ENCODE results near the gene BCL11B.

BCL11B gene

DNA sequence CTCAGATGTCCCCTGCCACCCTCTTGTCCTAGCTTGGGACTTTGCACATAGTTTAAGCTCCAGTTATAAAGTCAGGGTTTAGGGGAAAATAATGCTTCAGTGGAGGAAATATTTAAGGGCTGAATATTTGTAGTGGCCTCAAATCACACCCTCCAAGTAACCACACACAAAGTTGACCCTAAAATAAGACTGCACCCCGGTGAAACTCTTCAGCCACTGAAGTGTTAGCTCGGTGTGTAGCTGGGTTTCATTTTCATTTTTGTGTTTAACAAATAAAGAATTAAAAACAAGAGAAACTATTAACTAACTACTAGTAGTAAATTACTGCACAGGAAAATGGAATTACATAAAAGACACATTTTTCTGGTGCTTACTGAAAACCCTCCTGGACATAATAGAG lies 14.8 kb upstream of the BCL11B start:
- no peak for DNase-seq (ENCODE audit: low spot score)

DNA sequence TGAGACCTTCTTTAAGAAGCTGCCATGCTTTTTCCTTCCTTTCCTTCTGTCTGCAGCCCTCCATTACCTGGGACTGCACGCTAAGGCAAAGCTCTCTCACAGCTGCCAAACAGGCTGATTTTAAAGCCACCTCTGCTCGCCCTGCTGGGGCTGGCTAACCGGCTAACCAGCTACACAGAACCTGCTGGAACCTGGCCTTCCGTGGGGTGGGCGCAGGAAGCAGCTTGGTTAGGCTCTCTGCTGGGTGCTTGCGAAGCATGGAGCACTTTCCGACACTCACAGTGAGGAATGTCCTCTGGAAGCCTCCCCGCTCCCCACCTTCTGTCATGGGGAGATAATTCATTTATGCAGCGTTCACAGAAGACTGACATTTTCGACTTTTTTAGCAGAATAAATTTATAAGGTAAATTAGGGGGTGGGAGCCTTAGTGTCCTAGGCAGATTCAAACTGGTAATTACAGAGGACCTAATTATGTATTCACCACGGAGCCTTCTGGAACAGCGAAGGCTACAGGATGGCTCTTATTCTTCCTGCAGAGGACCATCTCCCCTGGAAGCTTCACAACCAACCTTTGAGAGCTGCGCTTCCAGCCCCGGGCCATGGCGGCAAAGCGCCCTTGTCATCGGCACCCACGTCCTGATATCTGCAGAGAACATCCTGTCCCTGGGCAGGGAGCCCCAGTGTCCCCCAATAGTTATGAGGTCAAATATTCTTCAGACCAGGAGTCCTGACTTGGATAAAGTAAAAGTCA lies 12.4 kb upstream of the BCL11B start:
- DNase-seq (ENCODE audit: low spot score) = no peak

DNA sequence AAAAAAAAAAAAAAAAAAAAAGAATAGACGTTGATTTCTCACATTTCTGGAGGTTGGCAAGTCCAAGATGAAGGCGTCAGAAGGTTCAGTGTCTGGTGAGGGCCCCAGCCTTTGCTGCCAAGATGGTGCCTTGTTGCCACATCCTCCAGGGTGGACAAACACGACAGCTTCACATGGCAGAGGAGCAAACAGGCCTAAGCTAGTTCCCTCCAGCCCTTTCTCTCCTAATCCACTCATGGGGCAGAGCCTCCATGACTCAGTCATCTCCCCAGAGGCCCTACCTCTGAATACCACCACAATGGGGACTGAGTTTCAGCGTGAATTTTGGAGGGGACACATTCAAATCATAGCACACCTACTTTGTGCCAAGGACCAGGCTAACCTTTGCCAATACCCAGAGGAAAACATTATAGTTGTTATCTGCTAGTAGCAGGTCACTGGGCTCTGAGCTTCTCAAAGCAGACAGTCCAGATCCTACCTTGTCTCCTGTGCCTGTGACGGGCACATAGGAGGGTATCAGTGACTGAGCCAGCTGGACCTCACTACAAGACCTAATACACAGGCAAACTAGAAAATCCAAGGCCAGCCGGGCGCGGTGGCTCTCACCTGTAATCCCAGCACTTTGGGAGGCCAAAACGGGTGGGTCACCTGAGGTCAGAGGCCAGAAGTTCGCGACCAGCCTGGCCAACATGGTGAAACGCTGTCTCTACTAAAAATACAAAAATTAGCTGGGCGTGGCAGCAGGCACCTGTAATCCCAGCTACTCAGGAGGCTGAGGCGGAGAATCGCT lies 10.5 kb upstream of the BCL11B start:
- DNase-seq (ENCODE audit: low spot score) = no peak

DNA sequence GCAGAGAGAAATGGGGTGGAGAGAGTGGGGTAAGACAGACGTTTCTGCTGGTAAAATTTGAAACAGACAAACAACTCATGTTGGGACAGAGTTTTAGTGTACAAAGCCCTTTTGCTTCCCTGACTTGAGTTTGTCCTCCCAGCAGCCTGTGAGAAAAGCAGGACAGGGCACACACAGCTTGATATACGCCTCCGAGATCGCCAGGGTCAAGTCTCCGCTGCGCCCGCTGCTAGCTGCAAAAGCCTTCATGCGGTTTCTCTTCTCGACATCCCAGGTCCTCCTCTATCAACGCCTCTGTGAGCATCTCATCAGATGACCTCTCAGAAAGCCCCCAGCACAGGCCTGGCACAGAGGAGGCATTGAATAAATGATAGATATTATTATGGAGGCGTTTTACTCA lies 9.4 kb upstream of the BCL11B start:
- DNase-seq (ENCODE audit: low spot score) = no peak

DNA sequence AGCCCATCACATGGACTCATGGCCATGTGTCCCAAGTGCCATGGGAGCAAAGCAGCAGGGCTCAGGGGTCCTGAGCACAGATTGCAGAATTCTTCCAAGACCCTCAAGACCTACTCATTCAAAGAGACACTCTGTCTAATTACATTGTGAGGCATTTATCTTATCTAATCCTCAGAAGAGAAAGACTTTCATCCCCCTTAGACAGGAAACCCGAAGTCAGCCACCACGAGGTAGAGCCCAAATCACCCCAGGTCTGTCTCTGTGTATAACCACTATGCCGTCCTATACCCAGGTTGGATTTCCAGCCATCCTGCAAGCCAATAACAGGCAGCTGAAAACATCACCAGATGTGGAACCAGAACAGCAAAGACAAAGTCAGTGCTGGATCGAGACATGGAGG lies 8.9 kb upstream of the BCL11B start:
- no peak for DNase-seq (ENCODE audit: low spot score)

DNA sequence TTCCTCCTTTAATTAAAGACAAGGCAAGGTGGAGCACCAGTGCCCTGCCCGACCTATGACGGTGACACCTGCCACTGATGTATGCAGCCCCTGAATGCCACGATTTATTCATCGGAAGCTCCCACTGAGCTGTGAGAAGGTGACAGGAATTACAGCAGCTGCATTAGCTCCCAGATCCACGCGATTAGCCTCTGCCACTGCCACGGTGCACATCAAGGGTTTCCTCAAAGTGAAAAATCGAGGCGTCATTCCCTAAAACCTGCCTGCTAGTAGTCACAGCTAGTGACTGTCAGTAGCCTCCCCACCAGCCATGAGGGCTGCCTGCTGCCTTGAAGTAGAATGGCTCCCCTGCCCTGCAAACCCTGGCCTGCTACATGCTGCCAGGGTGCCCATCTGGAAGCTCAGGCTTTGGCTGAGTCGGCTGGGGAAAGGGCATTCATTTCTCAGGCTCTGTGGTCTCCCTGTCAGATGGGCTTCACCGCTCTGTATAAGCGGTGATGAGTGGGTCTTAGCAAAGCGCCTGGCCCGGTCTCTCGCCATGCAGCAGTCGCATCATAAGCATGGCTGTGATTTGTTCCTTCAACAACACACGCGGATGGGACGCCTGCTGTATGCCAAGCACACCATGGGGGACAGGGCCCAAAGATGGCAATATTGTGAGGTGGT lies 8.2 kb upstream of the BCL11B start:
- no peak for DNase-seq (ENCODE audit: low spot score)

DNA sequence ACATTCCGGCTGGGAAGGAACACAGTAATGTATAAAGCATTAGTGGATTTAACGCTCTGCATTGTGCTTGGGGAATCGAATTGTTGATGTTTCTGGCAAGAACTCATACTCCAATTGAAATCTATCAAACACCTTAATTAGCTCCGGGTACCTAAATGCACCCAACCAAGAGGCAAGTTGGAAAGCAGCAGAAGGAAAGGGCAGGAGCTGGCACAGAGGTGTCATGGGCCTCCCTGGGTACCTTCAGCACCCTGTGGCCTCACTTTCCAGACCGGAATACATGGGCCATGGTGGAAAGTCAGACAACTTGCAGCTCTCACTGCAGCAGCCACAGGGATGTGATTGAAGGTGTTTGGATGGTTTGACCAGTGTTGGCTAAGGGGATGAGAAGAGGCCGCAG lies 6.8 kb upstream of the BCL11B start:
- no peak for DNase-seq (ENCODE audit: low spot score)

DNA sequence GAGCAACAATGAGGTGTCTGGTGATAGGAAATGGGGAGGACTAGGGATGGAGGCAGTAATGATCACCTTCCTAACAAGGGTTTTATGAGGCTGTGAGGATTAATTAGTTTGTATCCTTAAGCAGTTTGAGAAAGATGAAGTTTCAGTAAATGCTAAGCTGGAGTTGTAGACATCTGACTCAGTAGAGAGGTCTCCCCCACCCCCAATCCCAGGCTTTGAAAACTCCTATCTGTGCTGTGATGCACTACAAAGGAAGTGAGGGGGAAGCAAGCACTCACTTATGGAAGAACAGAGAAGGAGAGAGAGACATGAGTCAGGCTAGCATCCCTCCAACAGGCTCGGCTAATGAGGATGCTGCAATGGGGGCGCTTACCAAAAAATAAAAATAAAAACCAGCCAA lies 5.5 kb upstream of the BCL11B start:
- no peak for DNase-seq (ENCODE audit: low spot score)

DNA sequence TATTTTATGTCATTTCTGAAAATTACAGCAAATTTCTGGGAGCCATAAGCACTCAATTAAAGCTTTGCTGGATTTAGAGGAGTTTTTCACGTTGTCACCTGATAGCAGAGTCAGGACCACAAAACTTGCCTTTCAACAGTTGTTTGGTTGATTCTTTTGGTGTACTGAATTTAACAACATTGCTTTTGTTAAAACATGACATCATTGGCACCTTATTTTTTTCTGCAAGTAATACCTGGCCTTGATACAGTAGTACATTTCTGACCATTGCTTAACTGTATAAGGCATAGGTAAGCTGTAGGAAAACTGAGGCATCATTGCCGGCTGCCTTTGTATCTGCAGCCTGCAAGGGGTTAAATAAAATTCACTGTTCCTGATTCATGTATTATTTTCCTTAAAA lies 4.5 kb upstream of the BCL11B start:
- no peak for DNase-seq (ENCODE audit: low spot score)

DNA sequence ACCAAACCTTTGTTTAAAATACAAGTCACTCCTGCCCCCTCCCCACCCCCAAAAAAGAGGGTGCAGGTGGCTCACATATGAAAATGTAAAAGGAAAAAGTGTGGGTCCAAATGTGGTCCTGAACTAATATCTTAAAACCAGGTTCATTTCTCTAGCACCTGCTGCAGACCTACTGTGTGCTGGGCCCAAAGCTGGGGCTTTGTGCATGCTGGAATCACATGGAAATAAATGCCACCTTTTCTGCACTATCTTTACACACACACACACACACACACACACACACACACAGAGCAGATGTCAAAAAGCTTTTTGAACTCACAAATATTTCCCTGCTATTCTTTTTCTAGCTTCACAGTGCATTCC lies 3.2 kb upstream of the BCL11B start:
- DNase-seq (ENCODE audit: low spot score) = no peak

DNA sequence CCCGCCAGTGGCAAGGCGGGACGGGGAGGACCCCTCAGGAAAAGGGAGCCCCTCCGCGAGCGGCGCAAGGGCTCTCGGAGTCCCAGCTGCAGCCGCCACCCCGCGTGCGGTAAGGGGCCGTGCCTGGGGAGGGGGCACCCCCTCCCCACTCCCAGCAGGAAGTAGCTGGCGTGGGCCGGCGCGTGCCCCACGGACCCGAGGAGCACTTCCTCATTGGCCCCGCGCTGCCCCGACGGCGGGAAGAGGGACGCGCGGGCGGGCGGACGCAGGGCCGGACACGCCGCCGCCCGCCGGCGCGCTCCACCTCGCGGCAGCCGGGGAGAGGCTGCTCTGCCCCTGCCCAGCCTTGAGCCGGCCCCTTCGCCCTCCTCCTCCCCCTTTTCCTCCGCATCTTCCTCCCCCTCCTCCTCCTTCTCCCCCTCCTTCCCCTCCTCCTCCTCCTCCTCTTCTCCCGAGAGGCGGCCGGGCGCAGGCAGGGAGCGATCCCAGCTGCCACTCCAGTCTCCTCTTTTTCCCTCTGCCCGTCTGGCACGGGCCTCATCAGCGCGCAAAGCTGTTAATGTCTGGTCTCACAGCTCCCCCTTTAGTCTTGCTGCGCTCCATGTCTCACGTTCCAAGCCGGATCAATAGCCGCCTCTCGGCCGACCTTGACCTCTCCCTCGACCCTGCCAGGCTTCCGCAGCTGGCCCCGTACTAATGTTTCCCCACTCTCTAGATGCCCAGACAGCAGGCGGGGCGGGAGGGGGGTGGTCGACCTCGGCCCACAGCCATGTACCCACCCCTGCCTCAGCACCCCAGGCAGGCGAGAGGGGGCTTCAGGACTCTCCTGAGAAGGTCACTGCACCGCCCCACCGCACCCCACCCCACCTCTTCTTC lies 2.6 kb upstream of the BCL11B start:
- DNase-seq (ENCODE audit: low spot score) = peak; percentile 61

DNA sequence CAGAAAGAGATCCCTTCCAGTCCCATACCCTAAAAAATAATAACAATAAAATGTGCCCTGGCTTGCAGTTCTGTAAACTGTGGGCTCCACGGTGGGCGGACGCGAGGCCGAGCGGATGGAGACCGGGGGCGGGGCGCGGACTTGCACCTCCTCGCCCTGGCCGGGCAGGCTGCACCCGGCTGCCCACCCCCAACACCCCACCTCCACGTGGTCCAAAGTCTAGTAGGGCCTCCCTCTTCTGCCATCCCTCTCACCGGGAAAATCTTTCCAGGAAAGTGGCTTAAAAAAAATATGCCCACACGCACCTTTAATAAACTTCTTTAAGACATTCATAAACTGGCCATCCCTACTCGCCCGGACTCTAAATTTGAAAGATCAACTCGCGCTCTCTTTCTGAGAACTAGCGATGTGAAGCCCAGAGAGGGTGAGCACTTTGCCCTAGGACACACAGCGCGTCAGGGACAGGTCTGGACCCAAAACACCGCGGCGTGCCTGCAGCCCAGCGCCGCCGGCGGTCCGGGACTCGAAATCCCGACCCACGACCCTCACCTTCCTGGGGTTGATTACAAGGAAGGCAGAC lies 1.9 kb upstream of the BCL11B start:
- no peak for DNase-seq (ENCODE audit: low spot score)

DNA sequence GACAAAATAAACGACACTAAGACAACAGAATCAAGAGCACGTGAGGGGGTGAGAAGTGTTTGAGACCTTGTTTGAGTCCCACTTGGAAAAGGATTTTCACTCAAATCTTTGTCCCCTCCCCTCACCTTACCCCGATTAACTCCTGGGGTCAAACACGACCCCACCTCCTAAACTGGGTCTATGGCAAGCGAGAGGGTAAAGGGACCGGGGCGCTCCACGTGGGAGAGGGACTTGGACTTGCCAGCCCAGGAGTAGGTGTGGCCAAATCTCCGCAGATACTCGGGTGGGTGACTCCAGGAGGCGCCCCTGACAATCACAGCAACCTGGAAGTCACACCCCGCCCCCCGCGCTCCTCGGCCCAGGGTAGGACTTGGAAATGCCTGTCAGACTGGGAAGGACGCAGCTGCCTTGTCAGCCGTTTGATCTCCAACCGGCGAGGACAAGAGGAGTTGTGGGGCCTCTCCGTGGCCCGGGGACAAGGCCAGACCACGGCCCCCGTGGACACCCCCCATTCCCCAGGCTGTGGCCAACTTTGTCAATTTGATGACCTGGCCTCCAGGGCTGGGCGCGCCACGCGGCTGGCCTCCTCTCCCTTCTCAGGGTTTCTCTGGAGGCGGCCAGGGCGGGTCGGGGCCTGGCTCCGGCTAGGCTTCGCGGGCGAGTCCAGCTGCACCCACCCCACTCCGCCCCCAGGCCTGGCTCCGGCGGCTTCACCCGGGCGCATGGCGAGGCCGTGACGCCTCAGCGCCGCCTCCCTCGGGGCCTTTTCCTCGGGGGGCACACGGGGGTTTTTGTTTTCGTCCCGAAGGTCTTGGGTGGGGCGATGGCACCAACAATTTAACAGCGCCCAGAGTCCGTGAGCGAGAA lies 1.1 kb upstream of the BCL11B start:
- DNase-seq (ENCODE audit: low spot score) = no peak

DNA sequence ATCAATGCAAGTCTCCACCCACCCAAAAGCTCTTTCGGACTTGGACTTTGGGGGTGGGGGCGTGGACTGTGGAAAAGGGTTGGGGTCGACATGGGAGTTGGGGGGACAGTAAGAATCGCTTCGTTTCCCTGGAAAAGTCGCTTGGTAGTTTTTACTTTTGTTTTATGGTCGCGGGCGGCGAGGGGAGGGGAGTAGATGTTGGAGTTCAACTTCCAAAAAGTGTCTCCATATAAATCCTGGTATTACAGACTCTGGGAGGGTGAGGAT lies 568 bp upstream of the BCL11B start:
- DNase-seq (ENCODE audit: low spot score) = no peak

DNA sequence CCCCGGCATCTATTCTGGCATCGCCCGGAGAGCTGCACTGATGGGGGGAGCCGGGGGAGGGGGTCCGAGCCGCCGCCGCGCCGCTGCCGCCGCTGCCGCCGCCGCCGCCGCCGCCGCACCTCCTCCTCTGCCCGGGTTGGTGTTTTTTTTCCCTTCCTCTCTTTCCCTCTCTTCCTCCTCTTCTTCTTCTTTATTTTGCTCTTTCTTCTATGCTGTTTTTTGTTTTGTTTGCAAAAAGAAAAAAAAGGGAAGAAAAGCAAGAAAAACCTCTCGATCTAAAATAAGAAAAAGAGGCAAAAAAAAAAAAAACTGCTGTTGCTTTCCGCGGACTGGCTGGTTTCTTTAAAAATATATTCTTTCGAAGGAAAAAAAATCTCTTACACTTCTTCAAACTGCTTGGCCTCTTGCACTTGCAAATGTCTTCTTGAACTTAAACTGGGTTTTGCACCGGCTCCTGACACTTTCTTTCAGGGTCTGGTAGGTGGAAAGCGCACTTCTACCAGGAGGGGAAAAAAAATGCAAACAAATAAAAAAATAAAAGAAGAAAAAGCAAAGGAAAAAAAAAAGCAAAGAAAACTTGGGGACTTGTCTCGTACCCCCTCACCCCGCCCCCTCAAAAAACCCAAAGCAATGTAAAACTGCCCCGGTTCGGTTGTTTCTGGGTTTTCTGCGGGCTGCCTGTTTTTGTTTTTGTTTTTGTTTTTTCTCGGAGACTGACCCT lies 616 bp downstream of the BCL11B start:
- DNase-seq (ENCODE audit: low spot score) = no peak

DNA sequence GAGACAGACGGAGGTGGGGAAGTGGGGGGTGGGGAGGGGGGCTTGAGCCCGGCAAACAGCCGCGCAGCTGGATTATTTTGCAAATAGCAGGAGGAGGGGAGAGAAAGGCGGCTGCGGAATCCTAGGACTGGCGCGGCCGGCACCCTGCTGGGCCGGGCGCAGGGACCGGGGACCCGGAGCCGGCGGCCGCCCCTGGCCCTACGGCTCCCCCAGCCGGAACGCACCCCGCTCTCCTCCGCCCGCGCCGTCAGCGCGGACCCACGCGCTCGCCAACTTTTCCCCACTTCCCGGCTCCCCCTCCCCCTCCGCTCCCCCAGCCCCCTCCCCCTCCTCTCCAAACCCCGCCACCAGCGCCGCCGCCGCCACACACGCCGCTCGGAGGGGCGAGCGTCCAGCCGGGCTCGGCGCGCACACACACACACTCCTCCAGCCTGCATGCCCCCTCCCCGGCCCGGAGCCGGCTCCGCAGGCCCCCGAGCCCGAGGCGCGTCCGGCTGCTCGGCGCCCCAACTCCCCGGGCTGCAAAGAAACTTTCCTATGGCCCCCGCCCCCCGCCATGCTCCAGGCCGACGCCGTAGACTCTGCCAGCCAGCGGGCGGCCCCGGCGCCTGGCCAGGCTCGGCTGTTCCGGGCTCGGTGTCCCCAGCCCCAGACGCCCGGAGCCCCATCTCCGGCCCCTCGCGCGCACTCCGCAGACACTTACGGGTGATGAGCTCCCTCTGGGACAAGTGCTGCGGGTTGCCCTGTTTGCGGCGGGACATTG lies 1.4 kb downstream of the BCL11B start:
- DNase-seq (ENCODE audit: low spot score) = no peak

DNA sequence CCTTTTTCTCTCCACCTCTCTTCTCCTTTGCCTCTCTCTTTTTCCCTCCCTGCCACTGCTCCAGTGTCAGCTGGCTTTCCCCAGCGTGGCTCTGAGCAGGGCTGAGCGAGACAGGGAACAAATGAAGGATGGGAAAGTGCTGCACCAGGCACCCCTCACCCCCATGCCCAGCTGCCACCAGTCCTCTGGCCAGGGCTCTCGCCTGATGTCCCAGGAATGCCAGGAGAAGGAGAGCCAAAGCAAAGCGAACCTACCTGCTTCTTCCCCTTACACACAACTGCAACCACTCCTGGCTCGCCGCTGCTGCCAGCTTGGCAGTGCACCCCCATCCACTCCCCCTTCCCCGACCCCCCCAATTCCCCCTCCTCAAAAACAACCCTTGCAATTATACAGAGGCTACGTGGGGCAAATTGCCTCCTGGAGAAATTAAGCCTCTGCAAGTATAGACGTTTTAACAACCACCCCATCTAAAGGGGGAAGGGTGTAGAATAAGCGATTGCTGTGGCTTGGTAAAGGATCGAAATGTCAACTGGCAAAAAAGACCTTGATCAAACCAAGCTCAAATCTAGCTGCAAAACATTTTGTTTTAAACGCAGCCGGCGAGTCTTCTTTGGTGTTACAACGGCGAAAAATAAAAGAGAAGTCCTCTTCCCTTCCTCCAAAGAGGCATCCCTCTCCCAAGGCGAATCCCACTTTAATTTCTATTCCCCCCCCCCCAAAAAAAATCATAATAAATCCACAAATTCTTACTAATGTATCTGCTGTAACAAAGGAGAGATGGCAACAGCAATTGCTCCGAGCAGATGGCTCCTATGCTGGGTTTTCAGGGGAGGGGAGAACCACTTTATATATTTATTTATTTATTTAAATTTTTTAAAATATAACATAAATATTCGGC lies 2.9 kb downstream of the BCL11B start:
- DNase-seq (ENCODE audit: low spot score) = no peak

All from cerebellar cortex (tissue), 1 donor.